Colonic mucosa (tissue), 4 donors: ENCODE data around the gene PAGR1. TPM values are rescaled to one million over a fixed set of nuclear protein-coding genes. Genes with fewer than 3 reads are reported as not detected.
"Not testable (repeated sequence)": the region's sequence is repeated elsewhere in the genome, so short reads cannot be mapped to it uniquely, and the experiment has no call there.

Experiments used
- DNase-seq: peaks from one replicate; pipeline ENCODE4 v3.0.0-alpha.2; 2020
- H3K27ac ChIP-seq: fragments of 200-600 bp; one replicate; pipeline ENCODE4 v1.8.0; 2021
- H3K27me3 ChIP-seq: fragments of 200-600 bp; one replicate; pipeline ENCODE4 v1.8.0; 2021
- H3K36me3 ChIP-seq: fragments of 200-600 bp; one replicate; pipeline ENCODE4 v1.8.0; 2021
- H3K4me1 ChIP-seq: fragments of 200-600 bp; one replicate; pipeline ENCODE4 v1.8.0; 2021; ENCODE audit warnings: mild to moderate bottlenecking
- H3K4me3 ChIP-seq: fragments of 200-600 bp; one replicate; pipeline ENCODE4 v1.8.0; 2021
- H3K9ac ChIP-seq, 2 donors: one replicate each; pipeline ENCODE4 v1.7.0; 2013; ENCODE audit warnings: control low read depth in 2 of 2, low read depth in 2 of 2, low read length in 2 of 2
- H3K9me3 ChIP-seq: fragments of 200-600 bp; one replicate; pipeline ENCODE4 v1.8.0; 2021
- intact Hi-C: fragments of 100-400 bp; cut with DNase I; formaldehyde crosslinking; loops from one replicate; pipeline ENCODE4 v1.14.1; 2022
- total RNA-seq, 2 donors: library from RNA; stranded (reverse); fragmentation: NEBNext Ultra II Directional in 1 of 2; extraction: Animal tissue kit (Norgen Biotek cat#: 25700) in 1 of 2; gene quantifications; one replicate each; pipeline ENCODE4 v1.2.1, GENCODE V29; 2021
- TF ChIP-seq, protein P1 (sequence below): fragments of 200-600 bp; IDR thresholded peaks from one replicate; pipeline ENCODE4 v1.8.0; 2022; ENCODE audit warnings: antibody characterized with exemption, mild to moderate bottlenecking
- donor health status: healthy.
- donor health status: DM: no; HTN: no; CAD: no.
- donor health status: DM: no; HTN: no; CAD: no.

Gene PAGR1
- total RNA-seq, 2 donors from 2014 or later, result 16.0 to 45.0 TPM

DNA sequence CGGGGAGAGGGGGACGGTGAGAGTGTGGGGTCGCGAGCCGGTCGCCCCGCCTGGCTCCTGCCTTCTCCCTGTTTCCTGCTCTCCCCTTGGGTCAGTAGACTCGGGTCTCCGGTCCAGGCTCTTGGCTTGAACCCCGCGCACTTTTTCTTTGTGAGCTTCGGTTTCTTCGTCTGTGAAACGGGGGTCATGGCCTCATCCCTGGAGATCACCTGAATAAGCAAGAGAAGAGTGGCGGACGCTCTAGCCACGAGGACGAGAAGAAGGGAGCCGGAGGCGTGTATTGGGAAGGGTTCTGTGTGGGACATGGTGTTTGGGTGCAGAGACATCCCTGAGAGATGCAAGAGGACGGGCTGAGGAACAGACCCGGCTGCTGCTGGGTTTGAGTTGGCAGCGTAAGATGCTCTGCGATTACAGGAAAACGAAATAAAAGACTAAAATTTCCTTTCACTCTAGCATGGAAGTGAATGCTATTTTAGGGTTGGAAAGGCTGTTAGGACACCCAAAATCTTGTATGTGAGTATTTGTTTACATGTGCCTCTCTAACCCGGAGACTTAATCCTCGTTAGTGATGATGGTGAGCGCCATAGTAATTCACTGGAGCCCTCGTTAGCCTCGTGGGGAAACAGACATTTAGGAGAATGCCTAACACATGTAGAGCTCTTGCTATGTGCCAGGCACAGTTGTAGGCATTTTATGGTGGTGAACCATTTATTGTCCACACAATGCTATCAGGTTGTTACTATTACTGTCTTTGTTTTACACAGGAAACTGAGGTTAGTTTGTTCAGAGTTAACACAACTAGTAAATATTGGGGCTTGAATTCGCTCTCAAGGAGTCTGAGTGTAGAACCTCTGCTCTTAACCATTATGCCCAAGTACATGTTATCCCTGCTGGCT is 24.8 kb upstream of the PAGR1 start:
- no peak for DNase-seq
- TF ChIP-seq, protein P1, sequence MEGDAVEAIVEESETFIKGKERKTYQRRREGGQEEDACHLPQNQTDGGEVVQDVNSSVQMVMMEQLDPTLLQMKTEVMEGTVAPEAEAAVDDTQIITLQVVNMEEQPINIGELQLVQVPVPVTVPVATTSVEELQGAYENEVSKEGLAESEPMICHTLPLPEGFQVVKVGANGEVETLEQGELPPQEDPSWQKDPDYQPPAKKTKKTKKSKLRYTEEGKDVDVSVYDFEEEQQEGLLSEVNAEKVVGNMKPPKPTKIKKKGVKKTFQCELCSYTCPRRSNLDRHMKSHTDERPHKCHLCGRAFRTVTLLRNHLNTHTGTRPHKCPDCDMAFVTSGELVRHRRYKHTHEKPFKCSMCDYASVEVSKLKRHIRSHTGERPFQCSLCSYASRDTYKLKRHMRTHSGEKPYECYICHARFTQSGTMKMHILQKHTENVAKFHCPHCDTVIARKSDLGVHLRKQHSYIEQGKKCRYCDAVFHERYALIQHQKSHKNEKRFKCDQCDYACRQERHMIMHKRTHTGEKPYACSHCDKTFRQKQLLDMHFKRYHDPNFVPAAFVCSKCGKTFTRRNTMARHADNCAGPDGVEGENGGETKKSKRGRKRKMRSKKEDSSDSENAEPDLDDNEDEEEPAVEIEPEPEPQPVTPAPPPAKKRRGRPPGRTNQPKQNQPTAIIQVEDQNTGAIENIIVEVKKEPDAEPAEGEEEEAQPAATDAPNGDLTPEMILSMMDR, result no peak
- peak overlapping the region; percentile 86 to 93 for H3K9ac ChIP-seq
- H3K4me3 ChIP-seq, result peak overlapping the region; percentile 78
- no peaks in the 10 kb centered on the region for H3K27me3 ChIP-seq
- H3K27ac ChIP-seq, result peak overlapping the region; percentile 24
- H3K4me1 ChIP-seq, result no peaks in the 10 kb centered on the region
- no peaks in the 10 kb centered on the region for H3K9me3 ChIP-seq
- H3K36me3 ChIP-seq, result no peaks in the 10 kb centered on the region
- intact Hi-C loops, result no loop called here

- DNase-seq, result no peak
- peak overlapping the region; percentile 78 for H3K4me3 ChIP-seq
These were observed 23.8 kb upstream of the PAGR1 start for GRCh38 chr16:29791845-29792807.

GRCh38 chr16:29793153-29793552 is 22.8 kb upstream of the PAGR1 start:
- H3K27me3 ChIP-seq, H3K4me3 ChIP-seq, H3K36me3 ChIP-seq, H3K27ac ChIP-seq, H3K4me1 ChIP-seq, DNase-seq, intact Hi-C loops, H3K9ac ChIP-seq, H3K9me3 ChIP-seq: not testable (repeated sequence)

More at GRCh38 chr16:29791845-29792807, 23.8 kb upstream of the PAGR1 start:
- Histone ChIP-seq H3K9me3 (no peaks in the 10 kb centered on the region), H3K4me1 (no peaks in the 10 kb centered on the region), H3K27ac (no peak overlapping the region), H3K27me3 (no peaks in the 10 kb centered on the region), H3K9ac (peak overlapping the region in 1 of 2 donors; percentile 38), H3K36me3 (no peaks in the 10 kb centered on the region)
- TF ChIP-seq, protein P1, result no peak
- intact Hi-C loops, result no loop called here

GRCh38 chr16:29794231-29794710 is 21.7 kb upstream of the PAGR1 start:
- peaks cover 3% of the 10 kb centered on the region for H3K36me3 ChIP-seq
- no peaks in the 10 kb centered on the region for H3K4me1 ChIP-seq
- H3K9ac ChIP-seq, result no peak overlapping the region
- no peaks in the 10 kb centered on the region for H3K9me3 ChIP-seq
- TF ChIP-seq, protein P1, result no peak
- intact Hi-C loops, result no loop called here
- DNase-seq, result no peak
- no peaks in the 10 kb centered on the region for H3K27me3 ChIP-seq
- no peak overlapping the region for H3K4me3 ChIP-seq
- no peak overlapping the region for H3K27ac ChIP-seq

DNA sequence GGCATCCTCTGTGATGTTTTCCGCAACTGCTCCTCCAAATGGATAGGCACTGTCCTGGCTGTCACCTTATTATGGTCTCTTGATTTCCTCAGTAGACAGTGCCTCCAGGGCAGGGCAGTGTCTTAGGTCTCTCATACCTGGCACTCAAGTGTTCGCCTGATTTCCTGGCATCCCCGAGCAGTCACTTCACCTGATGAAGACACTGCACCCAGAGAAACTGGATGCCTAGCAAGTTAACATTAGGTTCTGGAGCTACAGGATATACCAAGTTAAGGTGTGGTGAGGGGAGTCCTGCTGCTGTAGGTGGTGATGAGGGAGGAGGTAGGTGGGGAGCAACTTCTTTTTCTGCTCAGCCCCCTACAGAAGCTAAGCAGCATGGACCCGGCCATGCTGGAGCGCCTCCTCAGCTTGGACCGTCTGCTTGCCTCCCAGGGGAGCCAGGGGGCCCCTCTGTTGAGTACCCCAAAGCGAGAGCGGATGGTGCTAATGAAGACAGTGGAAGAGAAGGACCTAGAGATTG is 13.5 kb upstream of the PAGR1 start:
- intact Hi-C loops, result no loop called here
- DNase-seq, result no peak

More for the DNA sequence above, 13.5 kb upstream of the PAGR1 start:
- Histone ChIP-seq H3K9ac (no peak overlapping the region), H3K4me1 (no peaks in the 10 kb centered on the region), H3K27me3 (no peaks in the 10 kb centered on the region), H3K36me3 (peaks cover 3% of the 10 kb centered on the region), H3K4me3 (no peak overlapping the region), H3K27ac (no peak overlapping the region), H3K9me3 (no peaks in the 10 kb centered on the region)
- TF ChIP-seq, protein P1, result no peak
